Testis (tissue), 3 donors: ENCODE measurements around the gene SKAP1. TPM values are rescaled to one million over a fixed set of nuclear protein-coding genes. Genes with fewer than 3 reads are reported as not detected.

ENCODE experiments used
- DNase-seq: peaks from one replicate; pipeline ENCODE4 v3.0.0-alpha.2; 2019
- H3K27ac ChIP-seq, 2 donors: fragments of 200-600 bp; sonication (generic); one replicate each; pipeline ENCODE4 v1.5.1; 2019
- H3K27me3 ChIP-seq: fragments of 200-600 bp; sonication (generic); one replicate; pipeline ENCODE4 v1.5.1; 2019
- H3K36me3 ChIP-seq: fragments of 200-600 bp; sonication (generic); one replicate; pipeline ENCODE4 v1.5.1; 2017; ENCODE audit warnings: low read depth; ENCODE audit errors: missing control alignments
- H3K4me1 ChIP-seq: fragments of 200-600 bp; sonication (generic); one replicate; pipeline ENCODE4 v1.5.1; 2019
- H3K4me3 ChIP-seq, 2 donors: fragments of 200-600 bp; sonication (generic); one replicate each; pipeline ENCODE4 v1.5.1; 2017 to 2019
- H3K9me3 ChIP-seq: fragments of 200-600 bp; sonication (generic); one replicate; pipeline ENCODE4 v1.5.1; 2017
- POLR2A ChIP-seq: fragments of 450-650 bp; IDR thresholded peaks from one replicate; pipeline ENCODE4 v1.6.1; 2017; ENCODE audit warnings: antibody characterized with exemption, mild to moderate bottlenecking, moderate library complexity
- WGBS, 2 donors: methylation state at CpG; one replicate each; pipeline ENCODE4 v1.1.5; 2018; 5-methylcytosine and 5-hydroxymethylcytosine counted together
- intact Hi-C: fragments of 100-400 bp; cut with DNase I; formaldehyde crosslinking; loops from one replicate; pipeline ENCODE4 v1.15.1; 2023; ENCODE audit warnings: low total_unique reads
- polyA plus RNA-seq: library from polyadenylated mRNA; stranded (reverse); fragments of 350-450 nt; fragmentation: Illumina TruSeq; extraction: RNeasy Lipid Tissue Mini Kit (QIAGEN cat#74804); gene quantifications from one replicate; pipeline ENCODE4 v1.2.3, GENCODE V29; 2014; ENCODE audit warnings: low read depth, low replicate concordance; ENCODE audit not compliant: insufficient read depth
- total RNA-seq, 2 donors: library from RNA; depleted of rRNA; stranded (reverse); fragments of >200 nt; gene quantifications; one replicate each; pipeline ENCODE4 v1.2.3, GENCODE V29; 2016
- TF ChIP-seq, protein P1 (sequence below), 3 experiments: fragments of 450-650 bp in 2 of 3; fragments of 200-600 bp in 1 of 3; sonication (generic) in 1 of 3; IDR thresholded peaks; one replicate each; pipeline ENCODE4 v1.5.1; 2016 to 2019; ENCODE audit warnings: antibody characterized with exemption in 3 of 3, mild to moderate bottlenecking in 2 of 3, moderate library complexity in 1 of 3

The SKAP1 gene
- total and polyA plus RNA-seq, 3 donors from 2014 or later = 9.0 to 34.1 (median 16.9) TPM

DNA sequence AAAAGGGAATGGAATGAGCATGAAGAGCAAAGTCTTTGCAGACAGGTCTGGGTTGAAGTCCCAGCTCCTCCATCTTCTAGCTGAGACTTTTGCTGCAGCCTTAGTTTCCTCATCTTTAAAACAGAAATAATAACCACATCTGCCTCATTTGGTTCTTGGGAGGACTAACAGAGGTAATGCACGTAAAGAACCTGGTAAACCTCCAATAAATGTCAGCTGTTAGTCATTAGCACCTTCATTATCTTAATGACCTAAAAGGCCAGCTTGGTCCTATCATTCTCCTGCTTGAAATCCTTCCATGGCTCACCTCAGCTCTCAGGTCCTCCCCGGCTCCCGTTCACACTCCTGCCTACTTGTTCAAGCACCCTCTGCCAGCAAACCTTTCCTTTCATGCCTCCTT lies 51.8 kb downstream of the SKAP1 start:
- Histone ChIP-seq H3K27ac (no peak overlapping the region), H3K36me3 (no peaks in the 10 kb centered on the region), H3K4me1 (no peaks in the 10 kb centered on the region), H3K9me3 (no peaks in the 10 kb centered on the region), H3K27me3 (no peaks in the 10 kb centered on the region), H3K4me3 (no peak overlapping the region)
- no peak for DNase-seq
- intact Hi-C loops = no loop called here
- no peak for TF ChIP-seq POLR2A
- TF ChIP-seq, protein P1, sequence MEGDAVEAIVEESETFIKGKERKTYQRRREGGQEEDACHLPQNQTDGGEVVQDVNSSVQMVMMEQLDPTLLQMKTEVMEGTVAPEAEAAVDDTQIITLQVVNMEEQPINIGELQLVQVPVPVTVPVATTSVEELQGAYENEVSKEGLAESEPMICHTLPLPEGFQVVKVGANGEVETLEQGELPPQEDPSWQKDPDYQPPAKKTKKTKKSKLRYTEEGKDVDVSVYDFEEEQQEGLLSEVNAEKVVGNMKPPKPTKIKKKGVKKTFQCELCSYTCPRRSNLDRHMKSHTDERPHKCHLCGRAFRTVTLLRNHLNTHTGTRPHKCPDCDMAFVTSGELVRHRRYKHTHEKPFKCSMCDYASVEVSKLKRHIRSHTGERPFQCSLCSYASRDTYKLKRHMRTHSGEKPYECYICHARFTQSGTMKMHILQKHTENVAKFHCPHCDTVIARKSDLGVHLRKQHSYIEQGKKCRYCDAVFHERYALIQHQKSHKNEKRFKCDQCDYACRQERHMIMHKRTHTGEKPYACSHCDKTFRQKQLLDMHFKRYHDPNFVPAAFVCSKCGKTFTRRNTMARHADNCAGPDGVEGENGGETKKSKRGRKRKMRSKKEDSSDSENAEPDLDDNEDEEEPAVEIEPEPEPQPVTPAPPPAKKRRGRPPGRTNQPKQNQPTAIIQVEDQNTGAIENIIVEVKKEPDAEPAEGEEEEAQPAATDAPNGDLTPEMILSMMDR (IDR thresholded peaks at IDR 0.05) = no peak
- WGBS, 2 donors = 57 to 64% methylated on average over 3 of the region's 3 CpGs

DNA sequence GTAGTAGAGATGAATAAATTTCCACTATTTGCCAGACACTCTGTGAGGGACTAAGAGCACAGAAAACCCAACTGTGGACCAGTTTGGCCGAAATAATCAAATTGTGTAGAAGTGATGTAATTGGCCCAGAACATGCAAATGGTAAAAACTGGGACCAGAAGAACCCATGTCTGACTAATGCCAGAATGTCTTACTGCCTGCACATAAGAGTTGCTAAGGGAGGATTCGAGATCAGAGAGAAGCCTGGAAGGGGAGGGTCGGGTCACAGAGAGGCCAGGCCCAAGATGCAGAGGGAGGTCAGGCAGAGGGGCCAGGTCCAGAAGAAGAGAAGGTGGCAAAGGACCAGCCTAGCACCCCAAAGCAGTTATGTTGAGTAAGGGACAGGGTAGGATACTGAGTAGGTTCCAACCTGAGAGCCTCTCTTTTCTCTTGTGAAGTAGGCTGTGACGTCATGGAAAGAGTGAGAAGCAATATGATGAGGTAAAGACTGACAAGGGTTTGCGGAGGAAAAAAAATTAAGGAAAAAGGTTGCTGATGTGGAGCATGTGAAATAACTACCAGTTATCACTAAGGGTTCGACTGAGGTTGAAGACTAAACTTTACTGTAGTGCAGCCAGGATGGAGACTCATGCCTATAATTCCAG lies 53.2 kb downstream of the SKAP1 start:
- TF ChIP-seq, protein P1 (IDR thresholded peaks at IDR 0.05) = no peak
- no peak for DNase-seq
- Histone ChIP-seq H3K27ac (no peak overlapping the region), H3K27me3 (no peaks in the 10 kb centered on the region), H3K4me1 (no peaks in the 10 kb centered on the region), H3K9me3 (no peaks in the 10 kb centered on the region), H3K36me3 (no peaks in the 10 kb centered on the region), H3K4me3 (no peak overlapping the region)
- intact Hi-C loops = no loop called here
- 80 to 81% methylated on average over 6 of the region's 6 CpGs for WGBS, 2 donors

DNA sequence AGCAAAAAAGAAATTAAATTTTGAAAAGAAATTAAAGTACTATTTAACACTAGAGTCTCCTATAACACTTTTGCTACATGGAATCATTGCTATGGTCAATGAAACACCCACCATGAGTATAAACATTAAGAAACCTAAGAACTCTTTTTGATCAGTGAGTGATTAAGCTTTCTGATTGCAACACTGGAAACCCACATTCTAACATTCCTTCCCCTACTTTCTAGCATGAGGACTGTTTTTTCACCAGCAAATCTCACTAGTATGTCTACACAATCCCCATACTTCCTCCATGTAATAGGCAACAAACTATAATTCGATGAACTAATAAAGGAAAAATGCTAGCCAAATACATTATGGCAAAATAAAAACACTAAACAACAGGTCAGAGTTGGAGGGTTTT lies 54.7 kb downstream of the SKAP1 start:
- no peak for DNase-seq
- no peaks in the 10 kb centered on the region for H3K4me1 ChIP-seq
- no peaks in the 10 kb centered on the region for H3K9me3 ChIP-seq
- H3K27ac ChIP-seq = no peak overlapping the region
- no peaks in the 10 kb centered on the region for H3K27me3 ChIP-seq
- no peaks in the 10 kb centered on the region for H3K36me3 ChIP-seq
- intact Hi-C loops = no loop called here
- TF ChIP-seq, protein P1 (IDR thresholded peaks at IDR 0.05) = no peak
- TF ChIP-seq POLR2A = no peak
- 69 to 70% methylated on average over 1 of the region's 1 CpG for WGBS, 2 donors
- H3K4me3 ChIP-seq = no peak overlapping the region

DNA sequence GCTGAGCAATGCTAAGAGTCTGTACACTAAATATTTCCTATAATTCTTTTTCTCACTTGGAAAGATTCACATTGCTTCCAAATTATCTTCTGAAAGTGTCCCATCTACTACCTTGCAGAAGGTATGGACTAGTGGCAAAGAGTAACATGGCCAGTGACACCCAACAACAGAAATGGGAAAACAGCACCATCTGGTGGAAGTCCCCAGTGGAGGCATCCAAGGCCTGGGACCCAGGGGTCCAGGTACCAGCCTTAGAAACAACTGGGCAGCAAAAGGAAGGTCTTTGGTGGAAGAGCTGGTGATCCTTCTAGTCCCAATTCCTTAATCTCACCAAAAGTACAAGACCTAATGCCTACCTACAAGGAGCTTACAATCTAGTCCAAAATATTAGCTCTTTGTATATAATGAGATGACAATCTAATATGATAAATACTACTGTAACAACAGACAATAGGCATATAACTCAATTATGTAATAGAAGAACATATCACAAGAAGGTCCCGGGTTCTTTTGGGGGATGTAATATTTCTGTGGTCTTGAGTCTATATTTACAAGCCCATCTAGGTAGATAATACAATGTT lies 55.3 kb downstream of the SKAP1 start:
- TF ChIP-seq, protein P1 (IDR thresholded peaks at IDR 0.05) = peak in 1 of 3 experiments; percentile 22
- no peak for TF ChIP-seq POLR2A
- no peaks in the 10 kb centered on the region for H3K27me3 ChIP-seq
- 80 to 85% methylated on average over 1 of the region's 1 CpG for WGBS, 2 donors

DNA sequence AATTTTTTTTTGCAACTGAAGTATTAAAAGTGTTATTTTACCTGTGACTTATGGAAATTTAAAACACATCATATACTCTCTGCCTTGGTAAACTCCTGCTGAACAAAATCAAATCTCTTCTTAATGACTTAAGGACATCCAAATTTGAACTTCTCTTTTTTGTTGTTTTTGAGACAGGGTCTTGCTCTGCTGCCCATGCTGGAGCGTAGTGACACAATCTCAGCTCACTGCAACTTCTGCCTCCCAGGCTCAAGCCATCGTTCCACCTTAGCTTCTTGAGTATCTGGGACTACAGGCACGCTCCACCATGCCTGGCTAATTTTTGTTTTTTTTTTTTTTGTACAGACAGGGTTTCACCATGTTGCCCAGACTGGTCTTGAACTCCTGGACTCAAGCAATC lies 56.1 kb downstream of the SKAP1 start:
- DNase-seq = no peak
- intact Hi-C loops = no loop called here
- Histone ChIP-seq H3K4me1 (no peaks in the 10 kb centered on the region), H3K36me3 (no peaks in the 10 kb centered on the region), H3K27me3 (no peaks in the 10 kb centered on the region), H3K4me3 (no peak overlapping the region), H3K9me3 (no peaks in the 10 kb centered on the region), H3K27ac (no peak overlapping the region)
- TF ChIP-seq, protein P1 (IDR thresholded peaks at IDR 0.05) = no peak
- no peak for TF ChIP-seq POLR2A
- WGBS, 2 donors = 92 to 97% methylated on average over 3 of the region's 3 CpGs

More for the DNA sequence above, 55.3 kb downstream of the SKAP1 start:
- DNase-seq = no peak
- H3K36me3 ChIP-seq = no peaks in the 10 kb centered on the region
- intact Hi-C loops = no loop called here
- no peaks in the 10 kb centered on the region for H3K4me1 ChIP-seq
- no peaks in the 10 kb centered on the region for H3K9me3 ChIP-seq
- H3K27ac ChIP-seq = no peak overlapping the region
- H3K4me3 ChIP-seq = no peak overlapping the region
